ENCODE measurements around the gene PKP1.

DNA sequence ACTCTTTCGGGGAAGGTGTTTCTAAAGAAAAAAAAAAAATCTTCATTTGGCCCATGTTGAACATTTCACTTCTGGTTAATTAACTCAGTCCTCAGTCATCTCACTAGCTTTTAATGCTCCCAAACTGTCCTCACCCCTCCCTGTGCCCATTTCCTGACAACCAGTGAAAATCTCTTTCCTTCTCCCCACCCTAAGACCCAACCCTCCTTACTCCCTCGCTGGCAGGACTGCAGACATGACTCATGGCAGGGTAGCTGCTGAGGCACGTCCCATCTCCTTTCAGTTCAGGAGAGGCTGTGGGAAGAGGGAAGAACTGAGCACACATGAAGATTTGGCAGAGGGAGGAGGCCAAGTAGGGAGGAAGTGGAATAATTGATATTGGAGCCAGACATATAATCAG lies 12.6 kb downstream of the PKP1 start:
- no peak for TF ChIP-seq EZH2 (IDR thresholded peaks at IDR 0.05)
- TF ChIP-seq FOXP2 (optimal IDR thresholded peaks at IDR 0.05; ENCODE audit: control extremely low read depth, extremely low read length, insufficient read depth): no peak

Measured in SK-N-MC (cell line).